ENCODE results near the gene PLEKHM3.

Gene PLEKHM3

DNA sequence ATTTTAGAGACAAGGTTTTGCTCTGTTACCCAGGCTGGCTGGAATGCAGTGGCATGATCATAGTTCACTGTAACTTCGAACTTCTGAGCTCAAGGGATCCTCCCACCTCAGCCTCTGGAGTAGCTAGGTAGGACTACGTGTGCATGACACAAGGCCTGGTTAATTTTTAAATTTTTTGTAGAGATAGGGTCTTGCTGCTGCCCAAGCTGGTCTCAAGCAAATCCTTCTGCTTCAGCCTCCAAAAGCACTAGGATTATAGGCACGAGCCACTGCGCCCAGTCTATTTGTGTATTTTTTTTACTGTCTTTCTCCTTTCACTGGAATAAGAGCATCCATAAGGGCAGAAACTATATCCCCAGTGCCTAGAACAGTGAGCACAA is 89.3 kb downstream of the PLEKHM3 start:
- no peak for DNase-seq (ENCODE audit: low read depth)
- no peak overlapping the region for H3K4me3 ChIP-seq (ENCODE audit: low read depth, low read length)
- TF ChIP-seq CTCF (IDR thresholded peaks at IDR 0.05; ENCODE audit: low read depth, low read length) = no peak
- no peak for TF ChIP-seq MYC (IDR thresholded peaks at IDR 0.05; ENCODE audit: low read depth, low read length)
- TF ChIP-seq, protein P1, sequence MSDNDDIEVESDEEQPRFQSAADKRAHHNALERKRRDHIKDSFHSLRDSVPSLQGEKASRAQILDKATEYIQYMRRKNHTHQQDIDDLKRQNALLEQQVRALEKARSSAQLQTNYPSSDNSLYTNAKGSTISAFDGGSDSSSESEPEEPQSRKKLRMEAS (IDR thresholded peaks at IDR 0.05; ENCODE audit: low read depth, low read length) = no peak
- TF ChIP-seq POLR2A (IDR thresholded peaks at IDR 0.05; ENCODE audit: extremely low read depth, insufficient read length) = no peak

GRCh38 chr2:207935121-207935990 is 90.0 kb downstream of the PLEKHM3 start:
- peak; percentile 11 for DNase-seq (ENCODE audit: low read depth)
- H3K4me3 ChIP-seq (ENCODE audit: low read depth, low read length) = no peak overlapping the region
- TF ChIP-seq, protein P1 (IDR thresholded peaks at IDR 0.05; ENCODE audit: low read depth, low read length) = no peak
- TF ChIP-seq MYC (IDR thresholded peaks at IDR 0.05; ENCODE audit: low read depth, low read length) (no peak), POLR2A (IDR thresholded peaks at IDR 0.05; ENCODE audit: extremely low read depth, insufficient read length) (no peak), CTCF (IDR thresholded peaks at IDR 0.05; ENCODE audit: low read depth, low read length) (no peak)

DNA sequence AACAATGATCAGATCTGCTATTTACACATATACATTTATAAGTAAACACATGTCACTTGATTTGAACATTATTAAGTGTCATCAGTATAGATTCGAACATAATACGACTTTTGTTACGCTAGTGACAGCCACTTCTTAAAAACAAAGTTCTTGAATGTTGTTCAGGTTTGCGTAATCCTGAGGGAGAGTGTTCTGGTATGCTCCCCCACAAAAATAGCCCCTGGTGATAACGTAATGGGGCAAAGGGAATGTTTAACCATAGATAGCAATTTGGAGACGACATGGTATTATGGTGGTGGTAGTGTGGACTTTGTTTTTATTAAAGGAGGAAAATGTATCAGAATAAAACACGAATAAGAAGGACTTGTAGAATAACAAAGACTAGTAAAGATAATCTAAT is 90.6 kb downstream of the PLEKHM3 start:
- TF ChIP-seq CTCF (IDR thresholded peaks at IDR 0.05; ENCODE audit: low read depth, low read length) (no peak), MYC (IDR thresholded peaks at IDR 0.05; ENCODE audit: low read depth, low read length) (no peak), POLR2A (IDR thresholded peaks at IDR 0.05; ENCODE audit: extremely low read depth, insufficient read length) (no peak)
- TF ChIP-seq, protein P1 (IDR thresholded peaks at IDR 0.05; ENCODE audit: low read depth, low read length) = no peak
- no peak overlapping the region for H3K4me3 ChIP-seq (ENCODE audit: low read depth, low read length)
- peak; percentile 39 for DNase-seq (ENCODE audit: low read depth)

DNA sequence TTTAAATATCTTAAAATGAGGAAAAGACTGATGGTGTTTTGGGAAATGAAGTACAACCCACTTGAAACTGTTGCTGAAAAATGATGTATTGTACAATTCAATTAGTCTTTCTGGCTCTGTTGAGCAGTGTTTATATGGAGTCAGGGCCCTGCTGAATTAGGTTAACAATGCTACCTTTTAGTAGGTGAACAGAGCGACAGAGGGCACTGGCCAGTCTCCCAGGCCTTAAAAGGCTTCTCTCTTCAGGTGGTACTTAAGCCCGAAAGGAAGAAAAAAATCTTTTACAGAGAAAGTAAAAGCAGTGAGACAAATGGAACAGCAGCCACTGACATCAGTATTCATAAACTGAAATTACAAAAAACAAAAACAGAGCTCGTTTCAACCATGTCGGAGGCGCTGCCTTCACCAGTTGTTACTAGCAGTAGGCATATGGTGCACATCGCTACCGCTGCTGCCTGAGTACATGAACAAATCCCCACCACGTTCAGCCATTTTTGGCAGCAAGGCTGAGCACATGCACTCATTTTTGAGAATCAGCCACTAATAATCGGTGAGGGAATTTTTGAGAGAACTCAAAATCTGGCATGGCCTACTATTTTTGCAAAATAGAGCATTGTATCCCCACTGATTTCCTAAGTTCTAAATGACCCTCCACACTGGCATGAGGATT is 91.8 kb downstream of the PLEKHM3 start:
- H3K4me3 ChIP-seq (ENCODE audit: low read depth, low read length) = no peak overlapping the region
- TF ChIP-seq POLR2A (IDR thresholded peaks at IDR 0.05; ENCODE audit: extremely low read depth, insufficient read length) (no peak), MYC (IDR thresholded peaks at IDR 0.05; ENCODE audit: low read depth, low read length) (no peak), CTCF (IDR thresholded peaks at IDR 0.05; ENCODE audit: low read depth, low read length) (no peak)
- TF ChIP-seq, protein P1 (IDR thresholded peaks at IDR 0.05; ENCODE audit: low read depth, low read length) = no peak
- DNase-seq (ENCODE audit: low read depth) = no peak

DNA sequence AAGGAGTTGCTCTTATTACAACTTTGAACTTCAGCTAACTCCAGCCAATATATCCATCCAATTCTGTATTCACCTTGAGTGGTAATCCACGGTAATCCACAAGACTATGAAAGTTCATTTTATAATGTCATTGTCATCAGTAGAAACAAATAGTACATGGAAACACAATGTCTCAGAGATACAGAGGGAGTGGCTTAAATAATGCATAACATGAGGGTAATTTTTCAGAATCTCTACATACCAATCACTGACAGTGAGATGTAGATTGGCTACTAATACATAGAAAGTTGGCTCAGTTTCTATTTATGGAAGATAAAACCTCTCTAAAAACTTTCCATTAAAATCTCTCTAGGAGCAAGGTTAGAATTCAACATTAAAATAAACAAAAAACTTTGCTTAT is 93.2 kb downstream of the PLEKHM3 start:
- TF ChIP-seq CTCF (IDR thresholded peaks at IDR 0.05; ENCODE audit: low read depth, low read length) (no peak), MYC (IDR thresholded peaks at IDR 0.05; ENCODE audit: low read depth, low read length) (no peak), POLR2A (IDR thresholded peaks at IDR 0.05; ENCODE audit: extremely low read depth, insufficient read length) (no peak)
- TF ChIP-seq, protein P1 (IDR thresholded peaks at IDR 0.05; ENCODE audit: low read depth, low read length) = no peak
- no peak for DNase-seq (ENCODE audit: low read depth)
- no peak overlapping the region for H3K4me3 ChIP-seq (ENCODE audit: low read depth, low read length)
